IMR-90 (cell line): Measurements from ENCODE around the gene ANKMY2.
"Not testable (repeated sequence)": the region's sequence is repeated elsewhere in the genome, so short reads cannot be mapped to it uniquely, and the experiment has no call there.

Experiments used
- BHLHE40 ChIP-seq: fragments of 150-350 bp; IDR thresholded peaks from 2 replicates; pipeline ENCODE4 v1.6.1; 2016; ENCODE audit warnings: mild to moderate bottlenecking, low read depth, low read length
- POLR2A ChIP-seq: IDR thresholded peaks from 2 replicates; pipeline ENCODE4 v1.6.1; 2012; ENCODE audit warnings: mild to moderate bottlenecking, low read depth, low read length
- RAD21 ChIP-seq: IDR thresholded peaks from 2 replicates; pipeline ENCODE4 v1.6.1; 2012; ENCODE audit warnings: low read length, improper control_type of control experiment
- RCOR1 ChIP-seq: IDR thresholded peaks from 2 replicates; pipeline ENCODE4 v1.6.1; 2012; ENCODE audit warnings: mild to moderate bottlenecking, low read length, improper control_type of control experiment; ENCODE audit not compliant: insufficient replicate concordance
- TF ChIP-seq, protein P1 (sequence below): conservative IDR thresholded peaks from 2 replicates; pipeline ENCODE4 v1.5.1; 2012; ENCODE audit warnings: mild to moderate bottlenecking, low read depth, low read length, improper control_type of control experiment

DNA sequence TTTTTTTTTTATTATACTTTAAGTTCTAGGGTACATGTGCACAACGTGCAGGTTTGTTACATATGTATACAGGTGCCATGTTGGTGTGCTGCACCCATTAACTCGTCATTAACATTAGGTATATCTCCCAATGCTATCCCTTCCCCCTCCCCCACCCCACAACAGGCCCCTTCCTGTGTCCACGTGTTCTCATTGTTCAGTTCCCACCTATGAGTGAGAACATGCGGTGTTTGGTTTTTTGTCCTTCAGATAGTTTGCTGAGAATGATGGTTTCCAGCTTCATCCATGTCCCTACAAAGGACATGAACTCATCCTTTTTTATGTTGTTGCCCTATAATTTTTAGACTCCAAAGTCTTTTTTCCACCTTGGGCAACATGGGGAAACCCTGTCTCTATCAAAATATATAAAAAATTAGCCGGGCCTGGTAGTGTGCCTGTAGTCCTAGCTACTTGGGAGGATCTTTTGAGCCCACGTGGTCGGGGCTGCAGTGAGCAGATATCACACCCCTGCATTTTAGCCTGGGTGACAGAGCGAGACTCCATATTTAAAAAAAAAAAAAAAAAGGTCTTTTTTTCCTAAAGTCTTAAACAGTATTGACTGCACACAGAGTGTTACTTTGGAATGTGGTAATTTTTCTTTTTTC is 14.4 kb upstream of the ANKMY2 start:
- TF ChIP-seq RAD21, POLR2A, BHLHE40, RCOR1: not testable (repeated sequence)
- TF ChIP-seq, protein P1, sequence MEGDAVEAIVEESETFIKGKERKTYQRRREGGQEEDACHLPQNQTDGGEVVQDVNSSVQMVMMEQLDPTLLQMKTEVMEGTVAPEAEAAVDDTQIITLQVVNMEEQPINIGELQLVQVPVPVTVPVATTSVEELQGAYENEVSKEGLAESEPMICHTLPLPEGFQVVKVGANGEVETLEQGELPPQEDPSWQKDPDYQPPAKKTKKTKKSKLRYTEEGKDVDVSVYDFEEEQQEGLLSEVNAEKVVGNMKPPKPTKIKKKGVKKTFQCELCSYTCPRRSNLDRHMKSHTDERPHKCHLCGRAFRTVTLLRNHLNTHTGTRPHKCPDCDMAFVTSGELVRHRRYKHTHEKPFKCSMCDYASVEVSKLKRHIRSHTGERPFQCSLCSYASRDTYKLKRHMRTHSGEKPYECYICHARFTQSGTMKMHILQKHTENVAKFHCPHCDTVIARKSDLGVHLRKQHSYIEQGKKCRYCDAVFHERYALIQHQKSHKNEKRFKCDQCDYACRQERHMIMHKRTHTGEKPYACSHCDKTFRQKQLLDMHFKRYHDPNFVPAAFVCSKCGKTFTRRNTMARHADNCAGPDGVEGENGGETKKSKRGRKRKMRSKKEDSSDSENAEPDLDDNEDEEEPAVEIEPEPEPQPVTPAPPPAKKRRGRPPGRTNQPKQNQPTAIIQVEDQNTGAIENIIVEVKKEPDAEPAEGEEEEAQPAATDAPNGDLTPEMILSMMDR, result not testable (repeated sequence)
